HG02884 (cell line): Measurements from ENCODE around the gene PITX3.

Source experiments
- ATAC-seq: cut with Tn5 transposase; IDR thresholded peaks from one replicate; pipeline ENCODE4 v1.9.1; 2021; ENCODE audit warnings: mild to moderate bottlenecking, moderate library complexity; ENCODE audit not compliant: unreplicated experiment

PITX3 gene

DNA sequence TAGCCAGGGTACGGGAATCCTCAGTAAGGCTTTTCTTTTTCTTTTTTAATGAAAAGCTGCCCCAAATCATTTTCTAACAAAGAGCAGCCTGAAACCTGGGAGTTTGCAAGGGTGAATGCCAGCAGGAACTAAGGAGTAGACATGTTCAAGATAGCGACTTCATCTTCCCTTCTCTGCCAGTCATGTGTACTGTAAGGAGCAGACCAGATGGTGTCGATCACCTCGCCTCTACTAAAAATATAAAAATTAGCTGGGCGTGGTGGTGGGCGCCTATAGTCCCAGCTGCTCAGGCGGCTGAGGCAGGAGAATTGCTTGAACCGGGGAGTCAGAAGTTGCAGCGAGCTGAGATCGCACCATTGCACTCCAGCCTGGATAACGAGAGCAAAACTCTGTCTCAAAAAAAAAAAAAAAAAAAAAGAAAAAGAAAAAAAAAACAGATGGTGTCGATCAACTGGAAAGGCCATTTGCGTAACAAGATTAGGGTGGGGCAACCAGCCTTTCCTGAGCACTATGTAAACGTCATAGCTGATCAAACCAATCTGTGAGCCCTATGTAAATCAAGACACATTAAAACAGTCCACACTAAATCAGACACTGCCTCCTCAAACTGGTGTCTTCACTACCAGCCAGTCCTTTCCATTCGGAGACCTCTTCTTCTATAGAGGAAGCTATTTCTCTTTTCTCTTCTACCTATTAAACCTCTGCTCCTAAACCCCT lies 55.3 kb downstream of the PITX3 start:
- ATAC-seq, result no peak

DNA sequence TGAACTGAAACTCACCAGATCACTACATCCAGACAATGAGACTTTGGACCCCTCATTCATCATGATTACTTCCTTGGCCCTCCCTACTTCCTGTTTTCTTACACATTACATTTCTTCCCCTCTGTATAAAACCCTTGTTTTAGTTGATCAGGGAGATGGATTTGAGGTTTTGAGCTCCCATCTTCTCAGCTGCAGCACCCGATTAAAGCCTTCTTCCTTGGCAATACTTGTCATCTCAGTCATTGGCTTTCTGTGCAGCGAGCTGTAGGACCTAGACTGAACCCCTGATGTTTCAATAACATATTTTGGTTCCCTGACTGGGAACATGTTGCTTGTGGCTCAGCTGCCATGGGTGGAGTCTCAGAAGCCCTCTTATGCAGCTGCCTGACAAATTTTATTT lies 56.0 kb downstream of the PITX3 start:
- no peak for ATAC-seq

DNA sequence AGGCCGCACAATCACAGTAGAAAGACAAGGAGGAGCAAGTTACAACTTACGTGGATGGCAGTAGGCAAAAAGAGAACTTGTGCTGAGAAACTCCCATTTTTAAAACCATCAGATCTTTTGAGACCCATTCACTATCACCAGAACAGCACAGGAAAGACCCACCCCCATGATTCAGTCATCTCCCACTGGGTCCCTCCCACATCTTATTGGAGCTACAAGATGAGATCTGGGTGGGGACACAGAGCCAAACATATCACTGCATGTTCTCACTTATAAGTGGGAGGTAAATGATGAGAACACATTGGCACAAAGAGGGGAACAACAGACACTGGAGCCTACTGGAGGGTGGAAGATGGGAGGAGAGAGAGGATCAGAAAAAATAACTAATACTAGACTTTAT lies 56.7 kb downstream of the PITX3 start:
- no peak for ATAC-seq
